Measurements from ENCODE around the gene GPR176.

GPR176 gene

GRCh38 chr15:39794954-39795353, 125.1 kb downstream of the GPR176 start:
- DNase-seq = no peak
- intact Hi-C loops (cut with DNase I) = no loop called here

DNA sequence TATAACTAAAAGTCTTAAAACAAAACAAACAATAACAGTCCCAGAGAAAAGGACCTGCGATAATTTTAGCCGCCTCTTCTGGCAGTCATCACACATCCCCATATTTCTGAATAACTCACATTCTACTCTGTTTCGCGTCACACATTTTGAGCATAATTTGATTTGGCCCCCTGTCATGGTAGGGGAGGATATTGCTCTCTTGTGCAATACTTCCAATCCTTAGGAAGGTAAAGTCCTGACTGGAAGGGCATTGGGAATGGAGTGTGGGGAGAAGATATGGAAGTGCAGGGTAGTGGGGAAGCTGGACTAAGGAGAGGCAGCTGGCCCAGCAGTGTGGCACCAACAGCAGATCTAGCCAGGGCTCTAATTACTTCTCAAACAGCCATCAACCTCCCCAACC, 126.1 kb downstream of the GPR176 start:
- intact Hi-C loops (cut with DNase I) = no loop called here
- no peak for DNase-seq

DNA sequence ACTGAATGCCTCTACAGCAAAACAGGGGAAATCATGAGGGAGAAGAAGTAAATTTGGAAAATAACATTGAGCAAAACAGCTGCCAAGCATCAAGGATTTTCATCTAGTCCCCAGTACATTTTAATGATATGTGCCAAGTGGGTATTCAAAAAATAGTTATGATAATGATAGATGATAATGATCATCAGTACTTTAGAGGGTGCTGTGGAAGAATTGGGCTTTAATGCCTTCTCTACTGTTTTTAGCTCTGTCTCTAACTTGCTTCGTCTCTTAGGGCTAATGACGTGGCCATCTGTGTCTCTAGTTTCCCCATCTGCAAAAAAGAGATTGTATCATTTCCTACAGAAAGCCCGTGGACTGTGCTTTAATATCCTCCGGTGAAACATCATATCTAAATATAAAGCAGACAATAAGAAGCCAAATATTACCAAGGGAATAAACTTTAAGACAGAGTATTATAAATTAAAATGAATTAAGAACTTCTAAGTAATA, 127.2 kb downstream of the GPR176 start:
- DNase-seq = no peak
- intact Hi-C loops (cut with DNase I) = no loop called here

DNA sequence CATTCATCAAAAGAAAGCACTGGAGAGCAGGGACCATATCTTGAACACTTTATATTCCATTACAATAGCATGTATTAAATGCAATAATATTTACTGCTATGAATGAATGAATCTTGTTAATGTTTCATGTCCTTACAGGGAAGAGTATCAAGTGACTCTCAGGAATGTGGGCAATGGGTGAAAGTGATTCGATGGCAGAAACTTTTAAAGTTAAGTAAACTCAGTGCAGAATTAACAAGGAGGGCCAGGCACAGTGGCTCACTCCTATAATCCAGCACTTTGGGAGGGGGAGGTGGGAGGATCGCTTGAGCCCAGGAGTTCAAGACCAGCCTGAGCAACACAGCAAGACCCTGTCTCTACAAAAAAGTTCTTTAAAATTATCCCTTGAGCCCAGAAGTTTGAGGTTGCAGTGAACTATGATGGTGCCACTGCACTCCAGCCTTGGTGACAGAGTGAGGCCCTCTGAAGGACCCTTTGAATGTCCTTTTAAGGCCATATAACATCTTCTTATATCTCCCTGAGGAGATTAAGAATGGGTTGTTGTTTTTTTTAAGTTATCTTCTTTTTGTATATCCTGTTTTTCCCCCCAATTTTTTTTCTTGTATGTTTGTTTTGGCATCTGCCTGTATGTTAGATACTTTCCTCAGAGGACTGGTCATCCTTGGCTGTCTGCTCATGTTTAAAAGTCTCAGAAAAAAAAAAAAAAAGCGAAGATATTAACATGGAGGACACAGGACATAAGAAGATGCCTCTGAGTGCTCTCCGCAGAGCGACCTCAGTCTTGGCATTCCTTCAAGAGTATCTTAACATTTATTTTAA, 127.8 kb downstream of the GPR176 start:
- intact Hi-C loops (cut with DNase I) = no loop called here
- DNase-seq = no peak

DNA sequence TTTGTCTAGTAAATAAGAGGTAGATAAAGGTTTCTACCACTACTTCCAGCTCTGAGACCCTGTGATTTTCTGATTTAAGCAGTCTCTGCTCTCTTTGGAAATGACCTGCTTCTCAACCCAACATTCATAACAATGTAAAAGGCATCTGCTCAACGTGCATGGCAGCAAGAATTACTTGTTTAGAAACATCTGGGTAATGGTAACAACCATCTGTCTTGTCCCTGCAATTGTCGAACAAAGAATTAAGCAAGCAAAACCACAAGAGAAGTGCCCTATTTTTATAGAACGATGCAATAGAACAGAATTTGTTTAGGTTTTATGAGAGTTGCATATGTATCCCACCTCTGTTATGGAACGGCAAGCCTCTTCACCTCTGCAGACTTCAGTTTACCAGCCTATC, 130.3 kb downstream of the GPR176 start:
- no peak for DNase-seq
- intact Hi-C loops (cut with DNase I) = no loop called here

DNA sequence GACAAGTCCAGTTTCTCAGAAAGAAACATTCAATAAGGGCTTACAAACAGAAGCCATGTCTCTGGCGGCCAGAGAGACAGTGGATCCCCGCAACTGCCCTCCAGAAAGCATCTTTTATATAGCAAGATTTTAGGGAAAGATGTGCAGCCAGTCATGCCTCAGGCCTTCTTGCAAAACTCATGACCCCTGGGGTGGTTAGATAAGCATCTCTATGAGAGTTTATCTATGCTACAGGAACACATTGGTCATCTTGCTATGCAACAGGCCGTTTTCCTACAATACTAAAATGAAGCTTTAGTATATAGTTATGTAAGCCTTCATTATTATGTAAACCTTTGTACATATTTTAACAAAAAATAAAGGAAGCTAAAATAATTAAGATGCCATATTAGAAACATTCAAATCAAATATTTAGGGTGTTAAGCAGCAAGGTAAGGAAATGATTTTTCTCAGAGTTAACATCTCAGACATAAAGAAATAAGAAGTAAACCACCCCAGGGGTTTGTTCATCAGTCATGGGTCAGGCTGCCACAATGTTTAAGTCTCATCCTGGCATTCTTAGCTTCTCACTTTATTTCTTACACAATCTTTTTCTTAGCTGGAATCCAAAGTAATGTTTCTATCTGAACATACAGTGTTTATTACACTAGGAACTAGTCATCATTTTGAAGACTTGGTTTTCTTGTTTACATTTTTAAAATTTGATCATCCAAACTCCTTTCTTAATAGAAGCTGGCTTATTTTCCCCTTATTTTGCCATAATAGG, 131.1 kb downstream of the GPR176 start:
- intact Hi-C loops (cut with DNase I) = no loop called here
- no peak for DNase-seq

- no peak for DNase-seq
- intact Hi-C loops (cut with DNase I) = no loop called here
Observed at GRCh38 chr15:39788108-39788507, 132.0 kb downstream of the GPR176 start.

DNA sequence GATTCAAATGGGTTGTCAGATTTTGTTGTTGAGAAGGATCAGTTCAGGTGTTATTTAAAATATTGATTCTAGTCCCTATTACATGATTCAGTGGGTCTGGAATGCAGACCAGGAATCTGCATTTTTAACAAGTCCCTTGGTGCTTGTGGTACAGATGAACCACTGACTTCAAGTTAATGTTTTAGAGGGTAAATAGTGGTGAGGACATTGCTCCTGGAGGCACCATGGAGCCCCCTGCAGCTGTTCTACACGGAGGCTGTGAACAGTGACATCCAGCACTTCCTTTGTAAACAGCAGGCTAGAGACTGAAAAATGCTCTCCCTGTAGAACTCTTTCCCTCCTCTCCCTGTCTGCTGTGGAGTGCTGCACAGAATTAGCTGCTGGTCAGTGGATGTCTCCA, 132.6 kb downstream of the GPR176 start:
- intact Hi-C loops (cut with DNase I) = no loop called here
- DNase-seq = no peak

GRCh38 chr15:39786447-39787056, 133.5 kb downstream of the GPR176 start:
- DNase-seq = peak in 5 of 42 donors; percentile 15 to 47 (median 23)
- intact Hi-C loops (cut with DNase I) = no loop called here

- intact Hi-C loops (cut with DNase I) = no loop called here
- DNase-seq = no peak
Observed at GRCh38 chr15:39785841-39786240, 134.2 kb downstream of the GPR176 start.

DNA sequence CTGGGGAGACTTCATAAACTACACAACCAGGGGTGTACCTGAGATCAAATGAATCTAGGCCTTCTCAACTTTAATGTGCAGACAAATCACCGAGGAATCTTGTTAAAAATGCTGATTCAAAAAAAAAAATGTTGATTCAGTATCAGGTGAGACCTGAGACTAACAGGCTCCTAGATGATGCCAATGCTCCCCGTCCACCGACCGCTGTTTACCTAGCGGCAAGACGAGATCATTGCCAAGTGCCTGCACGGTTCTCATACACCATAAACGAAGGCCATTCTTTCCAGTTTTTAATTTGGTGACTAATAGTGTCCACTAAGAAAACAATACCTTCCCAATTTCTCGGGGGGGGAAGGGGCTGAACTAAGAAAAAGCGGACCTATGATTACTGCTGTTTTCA, 134.9 kb downstream of the GPR176 start:
- no peak for DNase-seq
- intact Hi-C loops (cut with DNase I) = no loop called here

GRCh38 chr15:39784638-39785037, 135.4 kb downstream of the GPR176 start:
- no peak for DNase-seq
- intact Hi-C loops (cut with DNase I) = loop anchor here (5.0 kb wide), 2 partner anchors 138 to 253 kb away; partner anchors contain the start of genes GPR176 and SRP14

DNA sequence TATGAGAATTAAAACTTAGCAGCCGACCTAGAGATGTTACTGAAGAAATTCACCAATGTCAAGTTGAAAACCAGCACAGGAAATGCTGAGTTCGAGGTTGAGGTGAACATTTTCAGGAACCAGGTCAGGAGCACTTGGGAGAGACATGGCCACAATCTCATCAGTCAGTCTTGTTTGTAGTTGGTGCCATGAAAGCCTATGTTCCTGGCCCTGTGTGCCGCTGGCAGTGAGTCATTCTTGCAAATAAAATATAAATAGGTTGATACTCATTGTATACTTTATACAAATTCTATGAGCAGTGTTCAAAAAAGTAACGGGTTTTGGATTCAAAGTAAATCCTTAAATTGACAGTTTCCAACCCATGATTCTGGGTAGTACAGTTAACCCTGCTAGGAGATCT, 135.9 kb downstream of the GPR176 start:
- DNase-seq = no peak
- intact Hi-C loops (cut with DNase I) = loop anchor here (5.0 kb wide), 2 partner anchors 138 to 253 kb away; partner anchors contain the start of genes GPR176 and SRP14

- DNase-seq = peak in 1 of 42 donors; percentile 11
- intact Hi-C loops (cut with DNase I) = loop anchor here (5.0 kb wide), 2 partner anchors 139 to 254 kb away; partner anchors contain the start of genes GPR176 and SRP14
Observed at GRCh38 chr15:39783244-39783820, 136.7 kb downstream of the GPR176 start.

GRCh38 chr15:39782441-39783138, 137.5 kb downstream of the GPR176 start, which contains the start of gene FSIP1:
FSIP1 (minus strand) TSS chr15:39782841; CDS start chr15:39776524, 6,317 bp downstream.
- peak; percentile 91 to 98 (median 96) for DNase-seq
- intact Hi-C loops (cut with DNase I) = loop anchor here (5.0 kb wide), 2 partner anchors 140 to 255 kb away; partner anchors contain the start of genes GPR176 and SRP14

DNA sequence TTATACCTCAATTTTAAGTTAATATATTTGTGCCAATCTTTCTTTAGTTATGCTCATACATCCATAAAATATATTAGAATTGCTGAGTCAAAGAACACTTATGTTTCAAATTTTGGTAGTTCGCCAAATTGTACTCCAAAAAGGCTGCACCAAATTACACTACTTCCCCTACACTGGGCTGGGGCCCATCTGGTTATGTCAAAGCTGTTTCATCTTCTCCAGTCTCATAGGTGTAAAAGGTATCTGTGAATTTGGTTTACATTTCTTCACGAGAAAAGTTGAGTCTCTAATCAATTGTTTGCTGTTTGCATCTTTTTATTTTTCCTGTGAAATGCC, 138.1 kb downstream of the GPR176 start:
- intact Hi-C loops (cut with DNase I) = loop anchor here (5.0 kb wide), 2 partner anchors 140 to 255 kb away; partner anchors contain the start of genes GPR176 and SRP14

DNA sequence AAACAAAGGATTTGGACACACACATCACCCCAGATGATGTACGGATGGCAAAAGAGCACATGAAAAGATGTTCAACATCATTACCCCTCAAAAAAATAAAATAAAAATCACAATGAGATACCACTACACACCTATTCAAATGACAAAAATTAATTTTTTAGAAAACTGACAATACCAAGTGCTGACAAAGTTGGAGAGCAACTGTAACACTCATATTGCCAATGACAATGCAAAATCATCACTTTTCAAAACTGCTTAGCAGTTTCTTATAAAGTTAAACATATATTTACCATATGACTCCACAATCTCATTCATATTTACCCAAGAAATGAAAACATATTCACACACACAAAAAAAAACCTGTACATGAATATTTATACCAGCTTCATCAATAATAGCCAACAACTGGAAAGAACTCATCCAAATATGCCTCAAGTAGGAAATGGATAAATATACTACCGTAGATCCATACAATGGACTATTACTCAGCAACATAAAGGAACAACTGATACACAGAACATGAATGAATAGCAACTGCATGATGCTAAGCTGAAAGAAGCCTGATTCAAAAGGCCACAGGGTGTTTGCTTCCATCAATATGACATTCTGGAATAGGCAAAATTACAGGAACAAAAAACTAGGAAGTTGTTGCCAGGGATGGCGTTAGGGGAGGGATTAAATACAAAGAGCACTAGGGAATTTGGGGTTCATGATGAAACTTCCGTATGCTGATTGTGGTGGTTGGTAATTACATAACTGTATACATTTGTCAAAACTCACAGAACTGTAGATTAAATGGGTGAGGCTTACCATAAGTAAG, 138.7 kb downstream of the GPR176 start:
- no peak for DNase-seq
- intact Hi-C loops (cut with DNase I) = loop anchor here (5.0 kb wide), 2 partner anchors 141 to 256 kb away; partner anchors contain the start of genes GPR176 and SRP14

More for the DNA sequence above, 138.1 kb downstream of the GPR176 start:
- DNase-seq = no peak
